IMR-90 (cell line): ENCODE results near the gene EDIL3.

ENCODE experiments used
- BHLHE40 ChIP-seq: fragments of 150-350 bp; IDR thresholded peaks from 2 replicates; pipeline ENCODE4 v1.6.1; 2016; ENCODE audit warnings: mild to moderate bottlenecking, low read depth, low read length
- CEBPB ChIP-seq: IDR thresholded peaks from 2 replicates; pipeline ENCODE4 v1.6.1; 2012; ENCODE audit warnings: low read depth, low read length, improper control_type of control experiment
- CTCF ChIP-seq: conservative IDR thresholded peaks from 2 replicates; pipeline ENCODE4 v1.5.1; 2012; ENCODE audit warnings: mild to moderate bottlenecking, low read depth, low read length, improper control_type of control experiment
- MAFK ChIP-seq: IDR thresholded peaks from 2 replicates; pipeline ENCODE4 v1.6.1; 2012; ENCODE audit warnings: low read depth, low read length, improper control_type of control experiment
- MXI1 ChIP-seq: IDR thresholded peaks from 2 replicates; pipeline ENCODE4 v1.6.1; 2012; ENCODE audit warnings: low read depth, mild to moderate bottlenecking, low read length, moderate library complexity, borderline replicate concordance
- NFE2L2 ChIP-seq: fragments of 150-350 bp; IDR thresholded peaks from 2 replicates; pipeline ENCODE4 v1.6.1; 2016; ENCODE audit warnings: low read depth, mild to moderate bottlenecking, low read length
- POLR2A ChIP-seq: IDR thresholded peaks from 2 replicates; pipeline ENCODE4 v1.6.1; 2012; ENCODE audit warnings: mild to moderate bottlenecking, low read depth, low read length
- RAD21 ChIP-seq: IDR thresholded peaks from 2 replicates; pipeline ENCODE4 v1.6.1; 2012; ENCODE audit warnings: low read length, improper control_type of control experiment
- RCOR1 ChIP-seq: IDR thresholded peaks from 2 replicates; pipeline ENCODE4 v1.6.1; 2012; ENCODE audit warnings: mild to moderate bottlenecking, low read length, improper control_type of control experiment; ENCODE audit not compliant: insufficient replicate concordance
- SMC3 ChIP-seq: fragments of 150-350 bp; IDR thresholded peaks from 2 replicates; pipeline ENCODE4 v1.6.1; 2016; ENCODE audit warnings: low read depth, mild to moderate bottlenecking, antibody characterized with exemption, low read length, moderate library complexity
- TF ChIP-seq, protein P1 (sequence below): fragments of 150-350 bp; IDR thresholded peaks from 2 replicates; pipeline ENCODE4 v1.6.1; 2017; ENCODE audit warnings: mild to moderate bottlenecking, antibody characterized with exemption, low read length, low read depth
- TF ChIP-seq, protein P2 (sequence below): fragments of 150-350 bp; IDR thresholded peaks from 2 replicates; pipeline ENCODE4 v1.6.1; 2016; ENCODE audit warnings: low read depth, mild to moderate bottlenecking, low read length, moderate library complexity, borderline replicate concordance

- no peak for TF ChIP-seq CTCF
- TF ChIP-seq POLR2A, result no peak
- TF ChIP-seq SMC3, result no peak
- TF ChIP-seq, protein P1, sequence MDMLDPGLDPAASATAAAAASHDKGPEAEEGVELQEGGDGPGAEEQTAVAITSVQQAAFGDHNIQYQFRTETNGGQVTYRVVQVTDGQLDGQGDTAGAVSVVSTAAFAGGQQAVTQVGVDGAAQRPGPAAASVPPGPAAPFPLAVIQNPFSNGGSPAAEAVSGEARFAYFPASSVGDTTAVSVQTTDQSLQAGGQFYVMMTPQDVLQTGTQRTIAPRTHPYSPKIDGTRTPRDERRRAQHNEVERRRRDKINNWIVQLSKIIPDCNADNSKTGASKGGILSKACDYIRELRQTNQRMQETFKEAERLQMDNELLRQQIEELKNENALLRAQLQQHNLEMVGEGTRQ, result no peak
- TF ChIP-seq, protein P2, sequence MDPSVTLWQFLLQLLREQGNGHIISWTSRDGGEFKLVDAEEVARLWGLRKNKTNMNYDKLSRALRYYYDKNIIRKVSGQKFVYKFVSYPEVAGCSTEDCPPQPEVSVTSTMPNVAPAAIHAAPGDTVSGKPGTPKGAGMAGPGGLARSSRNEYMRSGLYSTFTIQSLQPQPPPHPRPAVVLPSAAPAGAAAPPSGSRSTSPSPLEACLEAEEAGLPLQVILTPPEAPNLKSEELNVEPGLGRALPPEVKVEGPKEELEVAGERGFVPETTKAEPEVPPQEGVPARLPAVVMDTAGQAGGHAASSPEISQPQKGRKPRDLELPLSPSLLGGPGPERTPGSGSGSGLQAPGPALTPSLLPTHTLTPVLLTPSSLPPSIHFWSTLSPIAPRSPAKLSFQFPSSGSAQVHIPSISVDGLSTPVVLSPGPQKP, result no peak
- TF ChIP-seq MAFK, result no peak
- TF ChIP-seq NFE2L2, result no peak
- TF ChIP-seq CEBPB, result no peak
- no peak for TF ChIP-seq RAD21
- TF ChIP-seq BHLHE40, result no peak
- TF ChIP-seq RCOR1, result no peak
- no peak for TF ChIP-seq MXI1
Measured at GRCh38 chr5:84281383-84281782, 103.3 kb downstream of the EDIL3 start.
